Endothelial cell of umbilical vein (primary cell): ENCODE measurements around the gene XYLT1. TPM values are rescaled to one million over a fixed set of nuclear protein-coding genes. Genes with fewer than 3 reads are reported as not detected.

Experiments used
- BruUV-seq: library from RNA; stranded (reverse); fragments of 400-500 nt; replicated peaks from 2 replicates; lab custom pipeline; 2021; lab: Mats Ljungman, UMichigan
- CTCF ChIA-PET: fragments of 300-600, 350-600 bp; sonication (Branson Sonifier 250); formaldehyde crosslinking; loops from one replicate; lab custom pipeline; 2021; ENCODE audit warnings: antibody characterized with exemption, inconsistent platforms; lab: Charles Lee
- POLR2A ChIA-PET: fragments of 300-600, 350-600 bp; sonication (Branson Sonifier 250); formaldehyde crosslinking; loops from one replicate; lab custom pipeline; 2021; ENCODE audit warnings: antibody characterized with exemption, inconsistent platforms; lab: Charles Lee
- DNase-seq: peaks from one replicate; pipeline ENCODE4 v3.0.0-alpha.2; 2011; ENCODE audit warnings: low read depth, low spot score
- FAIRE-seq: peaks from 2 replicates; lab custom pipeline; 2011; peaks lifted over from hg19 to GRCh38; lab: Jason Lieb, UNC
- H2AFZ ChIP-seq: 2 replicates; pipeline ENCODE4 v1.6.0; 2012; ENCODE audit warnings: low read depth, low read length, control low read depth, inconsistent platforms
- H3K27ac ChIP-seq: 2 replicates; pipeline ENCODE4 v1.5.1; 2011; ENCODE audit warnings: low read depth, mild to moderate bottlenecking, control low read depth, low read length, moderate library complexity; ENCODE audit not compliant: insufficient read depth
- H3K27me3 ChIP-seq, 2 experiments: 2 replicates each; pipeline versions ENCODE4 v1.6.0 to v1.6.1; 2011; ENCODE audit warnings: low read length in 2 of 2, mixed read lengths in 1 of 2; ENCODE audit not compliant: control insufficient read depth in 2 of 2, insufficient read depth in 2 of 2
- H3K36me3 ChIP-seq, 2 experiments: 2 replicates in 1 of 2; 3 replicates in 1 of 2; pipeline ENCODE4 v1.5.1; 2011; ENCODE audit warnings: low read length in 2 of 2, mild to moderate bottlenecking in 1 of 2, moderate library complexity in 1 of 2; ENCODE audit not compliant: control insufficient read depth in 2 of 2, insufficient read depth in 2 of 2; ENCODE audit errors: extremely low read depth in 1 of 2
- H3K4me1 ChIP-seq: 3 replicates; pipeline ENCODE4 v1.5.1; 2011; ENCODE audit warnings: mild to moderate bottlenecking, low read length; ENCODE audit not compliant: control insufficient read depth, insufficient read depth; ENCODE audit errors: extremely low read depth
- H3K4me2 ChIP-seq: 2 replicates; pipeline ENCODE4 v1.6.1; 2011; ENCODE audit warnings: low read length, control low read depth, mixed read lengths; ENCODE audit not compliant: insufficient read depth
- H3K4me3 ChIP-seq, 3 experiments: fragments of 200-600 bp in 1 of 3; sonication (generic), shearing (Covaris generic) in 1 of 3; replicated peaks in 1 of 3; 2 replicates each; pipeline ENCODE4 v1.5.1; 2011 to 2016; ENCODE audit warnings: control low read depth in 3 of 3, low read length in 3 of 3, mild to moderate bottlenecking in 2 of 3, inconsistent platforms in 1 of 3, low read depth in 1 of 3, moderate library complexity in 1 of 3; ENCODE audit not compliant: insufficient read depth in 1 of 3
- H3K79me2 ChIP-seq: 2 replicates; pipeline ENCODE4 v1.6.0; 2012; ENCODE audit warnings: low read length, inconsistent platforms; ENCODE audit not compliant: control insufficient read depth, insufficient read depth
- H3K9ac ChIP-seq: replicated peaks from 2 replicates; pipeline ENCODE3; 2011; ENCODE audit warnings: low read length, control low read depth; ENCODE audit not compliant: insufficient read depth; ENCODE audit errors: extremely low read depth
- H3K9me1 ChIP-seq: replicated peaks from 3 replicates; pipeline ENCODE4 v1.6.0; 2011; ENCODE audit warnings: mild to moderate bottlenecking, low read length; ENCODE audit not compliant: control insufficient read depth, insufficient read depth; ENCODE audit errors: extremely low read depth
- H3K9me3 ChIP-seq: replicated peaks from 2 replicates; pipeline ENCODE4 v1.5.1; 2012; ENCODE audit warnings: low read length, inconsistent platforms; ENCODE audit not compliant: control insufficient read depth, insufficient read depth
- H4K20me1 ChIP-seq: replicated peaks from 2 replicates; pipeline ENCODE3; 2011; ENCODE audit warnings: mild to moderate bottlenecking, low read length; ENCODE audit not compliant: control insufficient read depth, insufficient read depth; ENCODE audit errors: extremely low read depth
- CTCF ChIP-seq, 2 donors: IDR thresholded peaks; 1 replicate in 1 of 2; 2 replicates in 1 of 2; pipeline ENCODE4 v1.5.1; 2011; ENCODE audit warnings: low read length in 2 of 2, mild to moderate bottlenecking in 2 of 2, moderate library complexity in 2 of 2, control low read depth in 1 of 2, inconsistent platforms in 1 of 2, low read depth in 1 of 2; ENCODE audit not compliant: insufficient read depth in 1 of 2; ENCODE audit errors: extremely low read depth in 1 of 2
- FOS ChIP-seq: IDR thresholded peaks from 2 replicates; pipeline ENCODE4 v1.6.1; 2011; ENCODE audit warnings: mild to moderate bottlenecking, low read length, moderate library complexity, borderline replicate concordance; ENCODE audit not compliant: insufficient read depth
- JUN ChIP-seq: IDR thresholded peaks from 2 replicates; pipeline ENCODE4 v1.6.1; 2011; ENCODE audit warnings: borderline replicate concordance, low read depth; ENCODE audit not compliant: insufficient read length, insufficient read depth
- MAX ChIP-seq: IDR thresholded peaks from 2 replicates; pipeline ENCODE4 v1.6.1; 2011; ENCODE audit not compliant: insufficient read depth, insufficient read length
- MYC ChIP-seq: IDR thresholded peaks from one replicate; pipeline ENCODE4 v1.6.1; 2011; ENCODE audit warnings: mild to moderate bottlenecking, low read depth, low read length
- POLR2A ChIP-seq: IDR thresholded peaks from 2 replicates; pipeline ENCODE4 v1.6.1; 2012; ENCODE audit warnings: low read depth, mild to moderate bottlenecking, control low read depth, low read length
- POLR2AphosphoS5 ChIP-seq: IDR thresholded peaks from 2 replicates; pipeline ENCODE4 v1.6.1; 2012; ENCODE audit warnings: low read depth, mild to moderate bottlenecking, control low read depth, low read length, moderate library complexity; ENCODE audit not compliant: insufficient read depth
- dilution Hi-C: fragments of 300-500 bp; cut with MboI; formaldehyde crosslinking; loops from one replicate; pipeline ENCODE4 v1.15.0; 2019; ENCODE audit warnings: low sequenced_read_pairs; ENCODE audit not compliant: extremely low pct_ligation_motif_present
- intact Hi-C: fragments of 100-400 bp; cut with micrococcal nuclease; formaldehyde crosslinking; loops from one replicate; pipeline ENCODE4 v1.10.0; 2022
- polyA plus RNA-seq, 4 experiments: library from polyadenylated mRNA; depleted of rRNA in 3 of 4; stranded (reverse) in 3 of 4; unstranded in 1 of 4; fragments of >200 nt; gene quantifications; 2 replicates each; pipeline versions ENCODE4 v1.2.1 to v1.2.3, GENCODE V29; 2011 to 2012; ENCODE audit warnings: missing spikeins in 1 of 4
- total RNA-seq: library from RNA; stranded (reverse); gene quantifications from 2 replicates; pipeline ENCODE4 v1.2.3, GENCODE V29; 2021

XYLT1 gene
- total and polyA plus RNA-seq, 2 donors (not counting 3 experiments of a cell fraction or from before 2014, with no cell fraction given) = 0.63 to 2.9 TPM

GRCh38 chr16:17138801-17139200 lies 332.0 kb downstream of the XYLT1 start:
- ChIA-PET POLR2A (no interaction called here), CTCF (no interaction called here)
- intact Hi-C loops = no loop called here
- Histone ChIP-seq H3K4me2 (no peak overlapping the region), H3K9me3 (peaks cover 6% of the 10 kb centered on the region), H3K4me1 (no peaks in the 10 kb centered on the region), H3K9me1 (no peaks in the 10 kb centered on the region), H3K36me3 (no peaks in the 10 kb centered on the region), H2AFZ (no peak overlapping the region), H3K9ac (no peak overlapping the region), H3K79me2 (no peaks in the 10 kb centered on the region), H3K27me3 (no peaks in the 10 kb centered on the region), H3K27ac (no peak overlapping the region), H3K4me3 (no peak overlapping the region), H4K20me1 (no peaks in the 10 kb centered on the region)
- DNase-seq (no peak), FAIRE-seq (no peak)
- BruUV-seq = no TSS peak
- dilution Hi-C loops = no loop called here
- no peak for TF ChIP-seq JUN
- TF ChIP-seq CTCF (IDR thresholded peaks at IDR 0.05; ENCODE audit: extremely low read depth in 1 of 2, insufficient read depth in 1 of 2, low read depth in 1 of 2, low read length in 2 of 2) = no peak
- TF ChIP-seq FOS = no peak
- no peak for TF ChIP-seq MYC
- no peak for TF ChIP-seq POLR2A

- Histone ChIP-seq H3K79me2 (no peaks in the 10 kb centered on the region), H3K27me3 (no peaks in the 10 kb centered on the region), H3K9me1 (no peaks in the 10 kb centered on the region), H3K4me1 (no peaks in the 10 kb centered on the region), H3K4me3 (no peak overlapping the region), H2AFZ (no peak overlapping the region), H3K9ac (no peak overlapping the region), H3K4me2 (no peak overlapping the region), H3K36me3 (no peaks in the 10 kb centered on the region), H3K9me3 (peaks cover 4% of the 10 kb centered on the region), H4K20me1 (no peaks in the 10 kb centered on the region), H3K27ac (no peak overlapping the region)
- FAIRE-seq = no peak
- dilution Hi-C loops = no loop called here
- ChIA-PET CTCF (no interaction called here), POLR2A (no interaction called here)
- TF ChIP-seq CTCF (IDR thresholded peaks at IDR 0.05; ENCODE audit: extremely low read depth in 1 of 2, insufficient read depth in 1 of 2, low read depth in 1 of 2, low read length in 2 of 2) (no peak), MYC (no peak), MAX (no peak), JUN (no peak), POLR2A (no peak), FOS (no peak), POLR2AphosphoS5 (no peak)
- BruUV-seq = no TSS peak
- intact Hi-C loops = no loop called here
- DNase-seq = no peak
Measured at GRCh38 chr16:17135439-17135838, 335.3 kb downstream of the XYLT1 start.
